Parathyroid adenoma (tissue), 2 donors: ENCODE data around the gene ANO10.

ENCODE experiments used
- H2AFZ ChIP-seq: fragments of 300-600 bp; sonication (generic); one replicate; pipeline ENCODE4 v1.7.0; 2017; ENCODE audit warnings: antibody characterized with exemption, mild to moderate bottlenecking
- H3K27ac ChIP-seq: fragments of 300-600 bp; sonication (generic); one replicate; pipeline ENCODE4 v1.7.0; 2017
- H3K27me3 ChIP-seq: fragments of 300-600 bp; sonication (generic); one replicate; pipeline ENCODE4 v1.7.0; 2017; ENCODE audit warnings: low read length; ENCODE audit not compliant: control insufficient read depth, insufficient read depth
- H3K36me3 ChIP-seq: fragments of 300-600 bp; sonication (generic); one replicate; pipeline ENCODE4 v1.7.0; 2017; ENCODE audit warnings: low read length; ENCODE audit not compliant: control insufficient read depth, insufficient read depth
- H3K4me1 ChIP-seq: fragments of 300-600 bp; sonication (generic); one replicate; pipeline ENCODE4 v1.7.0; 2017; ENCODE audit warnings: control low read depth
- H3K4me2 ChIP-seq: fragments of 300-600 bp; sonication (generic); one replicate; pipeline ENCODE4 v1.7.0; 2017; ENCODE audit warnings: low read length
- H3K4me3 ChIP-seq: fragments of 300-600 bp; sonication (generic); one replicate; pipeline ENCODE4 v1.7.0; 2017; ENCODE audit warnings: low read depth, low read length
- H3K79me2 ChIP-seq: fragments of 300-600 bp; sonication (generic); one replicate; pipeline ENCODE4 v1.7.0; 2017; ENCODE audit warnings: control low read depth
- H3K9ac ChIP-seq: fragments of 300-600 bp; sonication (generic); one replicate; pipeline ENCODE4 v1.7.0; 2017; ENCODE audit warnings: mild to moderate bottlenecking
- H3K9me3 ChIP-seq: fragments of 300-600 bp; sonication (generic); one replicate; pipeline ENCODE4 v1.7.0; 2017; ENCODE audit warnings: low read length; ENCODE audit not compliant: control insufficient read depth
- CTCF ChIP-seq: fragments of 300-600 bp; sonication (generic); IDR thresholded peaks from one replicate; pipeline ENCODE4 v1.7.0; 2017; ENCODE audit warnings: antibody characterized with exemption, mild to moderate bottlenecking
- donor health status: primary hyperparathyroidism.

The ANO10 gene

GRCh38 chr3:43319794-43320193 lies 302.0 kb downstream of the ANO10 start:
- no peak for TF ChIP-seq CTCF
- no peak overlapping the region for H3K27ac ChIP-seq
- no peak overlapping the region for H3K4me2 ChIP-seq
- no peaks in the 10 kb centered on the region for H3K36me3 ChIP-seq
- peaks cover 35% of the 10 kb centered on the region for H3K79me2 ChIP-seq
- no peak overlapping the region for H3K4me3 ChIP-seq
- no peak overlapping the region for H3K9ac ChIP-seq
- peaks cover 7% of the 10 kb centered on the region for H3K4me1 ChIP-seq
- H2AFZ ChIP-seq, result no peak overlapping the region
- H3K27me3 ChIP-seq, result no peaks in the 10 kb centered on the region
- H3K9me3 ChIP-seq, result no peaks in the 10 kb centered on the region

- no peaks in the 10 kb centered on the region for H3K36me3 ChIP-seq
- no peak overlapping the region for H2AFZ ChIP-seq
- no peak overlapping the region for H3K4me3 ChIP-seq
- no peaks in the 10 kb centered on the region for H3K27me3 ChIP-seq
- H3K4me1 ChIP-seq, result peaks cover 7% of the 10 kb centered on the region
- TF ChIP-seq CTCF, result no peak
- H3K27ac ChIP-seq, result no peak overlapping the region
- no peak overlapping the region for H3K4me2 ChIP-seq
- no peak overlapping the region for H3K9ac ChIP-seq
- no peaks in the 10 kb centered on the region for H3K9me3 ChIP-seq
- peaks cover 35% of the 10 kb centered on the region for H3K79me2 ChIP-seq
Measured at GRCh38 chr3:43319376-43319775, 302.4 kb downstream of the ANO10 start.

- H3K4me3 ChIP-seq, result no peak overlapping the region
- no peaks in the 10 kb centered on the region for H3K9me3 ChIP-seq
- H3K79me2 ChIP-seq, result peaks cover 20% of the 10 kb centered on the region
- H3K27ac ChIP-seq, result peak overlapping the region; percentile 3
- H3K9ac ChIP-seq, result no peak overlapping the region
- H3K27me3 ChIP-seq, result no peaks in the 10 kb centered on the region
- H2AFZ ChIP-seq, result no peak overlapping the region
- no peak overlapping the region for H3K4me2 ChIP-seq
- no peaks in the 10 kb centered on the region for H3K36me3 ChIP-seq
- peaks cover 7% of the 10 kb centered on the region for H3K4me1 ChIP-seq
- TF ChIP-seq CTCF, result no peak
Measured at GRCh38 chr3:43317461-43318316, 304.1 kb downstream of the ANO10 start.

GRCh38 chr3:43316783-43317460 lies 304.9 kb downstream of the ANO10 start:
- peaks cover 18% of the 10 kb centered on the region for H3K79me2 ChIP-seq
- no peak overlapping the region for H3K9ac ChIP-seq
- H3K4me3 ChIP-seq, result no peak overlapping the region
- peak overlapping the region; percentile 3 for H3K27ac ChIP-seq
- H3K36me3 ChIP-seq, result no peaks in the 10 kb centered on the region
- no peak overlapping the region for H3K4me2 ChIP-seq
- no peaks in the 10 kb centered on the region for H3K27me3 ChIP-seq
- H3K4me1 ChIP-seq, result peaks cover 7% of the 10 kb centered on the region
- no peaks in the 10 kb centered on the region for H3K9me3 ChIP-seq
- TF ChIP-seq CTCF, result no peak
- no peak overlapping the region for H2AFZ ChIP-seq
